ENCODE results near the gene AKNA.
A peak's percentile ranks its signal among the peaks of the same experiment; 100 is the strongest.

The AKNA gene

DNA sequence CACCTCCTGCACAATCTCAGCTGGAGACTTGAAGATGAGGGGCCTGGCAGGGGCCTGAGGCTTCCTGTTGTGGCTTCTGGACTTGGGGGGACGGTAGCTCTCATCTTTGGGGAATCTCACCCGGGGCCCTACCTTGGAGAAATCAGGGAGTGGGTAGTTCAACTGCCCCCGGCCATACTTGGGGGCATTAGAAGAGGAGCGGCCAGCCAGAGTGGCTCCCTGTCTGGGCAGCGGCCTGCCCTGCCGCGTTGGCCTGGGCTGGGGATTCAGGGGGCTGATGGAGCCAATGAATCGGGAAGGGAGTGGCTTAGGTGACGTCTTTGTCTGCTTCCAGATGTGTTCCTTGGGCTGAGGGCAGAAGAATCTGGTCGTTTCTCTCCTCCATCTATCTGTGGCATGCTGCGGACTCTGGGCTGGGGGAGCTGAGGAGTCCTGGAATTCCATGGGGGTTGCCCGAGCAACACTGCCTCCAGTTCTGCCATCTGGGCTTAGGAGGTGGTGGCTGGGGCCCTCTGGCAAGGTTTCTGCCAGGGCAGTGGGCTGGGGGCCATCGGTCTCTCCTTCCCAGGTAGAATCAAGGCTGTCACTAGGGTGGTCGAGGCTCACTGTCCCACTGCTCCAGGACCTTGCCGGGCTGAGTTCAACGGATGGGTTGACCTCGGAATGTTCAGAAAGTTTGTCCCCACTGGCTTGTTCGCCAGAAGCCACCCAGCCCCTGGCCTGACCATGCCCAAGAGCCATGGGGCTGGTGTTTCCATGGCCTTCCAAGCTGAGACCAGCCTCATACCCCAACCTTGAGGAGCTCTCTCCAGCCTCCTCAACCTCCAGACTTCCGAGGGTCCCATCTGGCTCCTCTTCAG, 11.0 kb downstream of the AKNA start:
- DNase-seq (ENCODE audit: low spot score): no peak

DNA sequence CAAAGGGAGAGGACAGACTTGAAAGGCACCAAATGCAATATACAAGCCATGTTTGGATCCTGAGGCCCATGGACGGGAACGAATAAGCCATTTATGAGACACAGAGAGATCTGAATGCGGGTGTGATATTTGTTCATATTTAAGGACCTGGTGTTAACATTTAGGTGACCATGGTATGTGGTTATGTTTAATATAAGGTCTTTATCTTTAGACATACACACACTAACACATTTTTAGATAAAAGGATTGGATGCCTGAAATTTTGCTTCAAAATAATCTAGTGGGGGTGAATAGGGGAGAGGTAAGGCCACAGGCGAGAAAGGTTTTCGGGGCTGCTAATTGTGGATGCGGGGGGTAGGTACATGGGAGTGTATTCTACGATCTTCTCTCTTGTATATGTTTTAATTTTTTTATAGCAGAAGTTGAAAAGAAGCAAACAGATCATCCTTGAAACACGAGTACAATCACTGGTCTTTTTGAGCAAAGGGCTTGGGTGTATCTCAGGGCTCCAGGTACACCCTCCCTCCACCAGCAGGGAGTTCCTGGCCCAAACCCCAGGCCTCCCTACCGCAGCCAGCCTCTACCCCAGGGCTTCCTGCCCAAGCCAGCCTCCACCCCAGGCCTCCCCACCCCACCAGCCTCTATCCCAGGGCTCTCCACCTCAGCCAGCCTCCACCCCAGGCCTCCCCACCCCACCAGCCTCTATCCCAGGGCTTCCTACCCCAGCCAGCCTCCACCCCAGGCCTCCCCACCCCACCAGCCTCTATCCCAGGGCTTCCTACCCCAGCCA, 12.2 kb downstream of the AKNA start:
- DNase-seq (ENCODE audit: low spot score): no peak

DNA sequence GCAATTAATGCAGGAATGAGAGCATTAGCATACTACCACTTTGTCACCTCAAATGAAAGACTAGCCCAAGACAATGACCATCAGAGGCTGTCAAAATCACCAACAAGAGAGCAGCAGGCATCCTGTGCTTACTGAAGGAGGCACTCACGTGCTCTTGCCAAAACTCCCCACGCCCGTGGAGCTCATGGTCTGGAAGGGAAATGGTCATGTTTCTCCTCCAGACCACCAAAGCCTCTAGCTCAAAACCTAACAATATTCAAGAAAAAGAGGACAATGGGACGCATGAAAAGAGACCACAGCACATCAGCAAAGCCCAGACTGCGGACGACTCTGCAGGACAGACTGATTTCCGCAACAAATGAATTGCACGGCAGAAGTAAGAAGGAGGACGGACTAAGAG, 12.8 kb downstream of the AKNA start:
- no peak for DNase-seq (ENCODE audit: low spot score)

GRCh38 chr9:114373960-114374730, 13.6 kb downstream of the AKNA start:
- no peak for DNase-seq (ENCODE audit: low spot score)

- DNase-seq (ENCODE audit: low spot score): peak; percentile 80
Measured at GRCh38 chr9:114372921-114373448, 14.8 kb downstream of the AKNA start.

DNA sequence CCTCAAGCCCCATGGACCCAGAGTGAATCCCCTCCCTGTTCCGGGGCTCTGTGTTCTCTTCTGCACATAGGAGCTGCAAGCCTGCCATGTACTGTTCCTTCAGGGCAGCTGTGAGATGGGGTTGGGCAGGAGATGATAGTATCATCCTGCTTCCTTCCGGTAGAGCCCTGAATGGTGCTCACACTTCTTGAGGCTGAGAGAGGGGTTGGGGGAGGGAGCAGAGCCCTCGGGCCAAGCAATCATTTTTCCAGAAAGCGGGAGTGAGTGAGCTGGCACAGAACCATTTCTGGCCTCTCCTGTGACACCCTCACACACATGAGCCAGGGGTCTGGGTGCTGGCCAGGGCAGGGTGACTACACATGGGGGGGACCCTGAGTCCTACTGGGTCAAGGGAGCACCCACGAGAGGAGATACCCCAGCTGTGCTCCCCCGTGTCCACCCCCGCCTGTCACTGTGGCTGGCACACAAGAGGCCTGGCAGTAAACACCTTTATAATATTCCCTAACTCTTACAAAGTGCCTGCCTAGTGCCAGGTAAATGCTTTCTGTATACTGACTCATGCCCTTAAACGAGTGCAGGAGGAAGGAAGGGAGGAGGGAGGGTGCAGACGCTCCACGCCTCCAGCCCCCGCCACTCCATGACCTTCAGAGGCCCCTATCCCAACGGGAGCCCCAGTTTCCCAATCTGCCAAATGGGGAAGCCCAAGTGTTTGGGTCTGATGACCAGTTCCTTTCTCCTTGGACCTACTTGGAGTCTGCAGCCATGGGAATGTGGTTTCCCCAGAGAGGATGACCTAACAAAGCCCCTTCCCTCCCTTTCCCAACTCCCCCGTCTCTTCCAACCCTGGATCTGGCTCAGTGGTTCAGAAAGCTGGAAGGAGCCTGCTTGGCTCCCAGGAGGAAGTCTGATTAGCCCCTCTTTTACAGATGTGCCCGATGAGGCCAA, 15.5 kb downstream of the AKNA start:
- no peak for DNase-seq (ENCODE audit: low spot score)

DNA sequence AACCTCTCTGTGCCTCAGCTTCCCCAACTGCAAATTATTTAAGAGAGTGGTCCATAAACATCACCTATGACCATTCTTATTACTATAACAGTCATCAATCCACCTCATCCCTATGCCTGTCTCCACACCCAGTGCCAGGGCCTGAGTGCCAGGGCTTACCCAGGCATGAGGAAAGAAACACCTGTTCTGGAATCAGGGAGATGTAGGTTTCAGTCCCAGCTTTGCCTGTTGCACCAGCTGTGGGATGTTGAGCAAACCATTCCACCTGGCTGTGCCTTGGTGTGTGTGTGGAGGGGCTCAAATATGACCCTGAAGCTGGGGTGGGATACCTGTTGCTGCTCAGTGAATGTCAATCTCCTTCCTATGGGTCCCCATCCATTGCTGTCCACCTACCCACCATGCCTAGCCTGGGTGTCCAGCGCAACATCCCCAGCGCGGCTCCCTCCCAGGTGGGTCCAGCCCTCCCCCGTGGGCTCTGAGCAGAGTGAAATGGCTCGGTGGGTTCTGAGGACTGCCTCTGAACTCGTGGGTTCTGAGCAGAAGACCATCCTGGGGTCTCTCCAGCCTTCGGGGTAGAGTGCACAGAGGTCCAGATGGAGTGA, 16.3 kb downstream of the AKNA start:
- DNase-seq (ENCODE audit: low spot score): no peak

- peak; percentile 93 for DNase-seq (ENCODE audit: low spot score)
Measured at GRCh38 chr9:114370968-114371320, 16.8 kb downstream of the AKNA start.

DNA sequence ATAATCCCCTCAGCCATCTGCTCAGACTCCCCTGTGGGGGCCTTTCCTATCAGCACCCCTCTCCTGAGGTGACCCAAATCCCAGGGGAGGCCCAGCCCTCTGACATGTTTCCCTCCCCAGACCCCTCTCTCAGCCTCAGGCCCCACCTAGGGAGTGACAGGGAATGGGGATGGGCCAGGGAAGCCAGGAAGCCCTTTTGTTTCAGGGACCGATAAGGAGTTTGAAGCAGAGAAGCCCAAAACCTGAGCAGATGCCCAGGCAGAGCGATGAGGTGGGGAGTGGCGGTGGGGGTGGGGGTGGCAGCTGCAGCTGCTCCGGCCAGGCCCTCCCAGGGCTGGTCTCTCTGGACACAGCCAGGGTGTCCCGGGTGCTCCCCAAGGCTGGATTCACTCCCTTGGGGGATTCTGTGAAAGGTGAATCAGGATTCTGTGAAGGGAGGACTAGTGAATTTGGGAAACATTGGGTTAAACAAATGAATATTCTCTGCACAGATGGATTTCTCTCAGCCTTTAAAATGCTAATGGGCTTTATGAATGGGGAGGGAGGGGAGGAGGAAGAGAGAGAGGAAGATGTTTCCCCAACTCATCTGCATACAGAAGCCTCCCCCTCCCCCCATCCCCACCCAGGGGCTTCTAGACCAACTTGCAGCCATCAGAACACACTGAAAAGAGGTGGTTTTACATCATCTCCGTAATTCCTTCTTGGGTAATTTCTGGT, 17.4 kb downstream of the AKNA start:
- DNase-seq (ENCODE audit: low spot score): peak; percentile 57

DNA sequence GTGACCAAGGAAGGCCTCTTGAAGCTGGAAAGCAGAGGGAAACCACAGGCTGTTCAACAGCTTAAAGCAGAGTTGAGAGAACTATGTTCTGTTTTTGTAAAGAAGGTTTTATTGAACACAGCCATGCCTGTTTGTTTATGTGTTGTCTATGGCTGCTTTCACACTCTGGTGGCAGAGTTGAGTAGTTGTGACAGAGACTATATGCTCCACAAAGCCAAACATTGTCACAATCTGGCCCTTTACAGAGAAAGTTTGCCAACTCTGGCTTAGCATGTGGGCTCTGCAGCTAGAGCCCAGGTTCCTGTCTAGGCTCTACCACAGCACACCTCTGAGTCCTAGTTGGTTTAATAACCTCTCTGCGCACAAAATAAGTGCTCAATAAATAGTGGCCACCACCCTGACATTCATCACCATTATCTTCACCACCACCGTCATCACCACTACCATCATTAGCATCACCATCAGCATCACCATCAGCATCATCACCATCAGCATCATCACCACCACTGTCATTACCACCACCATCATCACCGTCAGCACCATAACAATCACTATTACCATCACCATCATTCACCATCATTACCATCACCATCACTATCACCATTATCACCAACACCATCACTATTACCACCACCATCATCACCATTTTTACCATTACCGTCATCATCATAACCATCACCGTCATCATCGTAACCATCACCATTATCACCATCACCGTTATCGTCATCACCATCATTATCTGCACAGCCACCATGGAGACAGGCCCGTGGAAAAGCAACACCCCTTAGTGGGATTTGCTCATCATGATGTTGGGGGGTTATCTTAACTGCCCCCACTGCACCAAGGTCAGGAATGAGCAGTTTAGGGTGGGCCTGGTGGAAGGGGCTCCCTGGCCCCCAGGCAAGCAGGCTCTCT, 18.3 kb downstream of the AKNA start:
- DNase-seq (ENCODE audit: low spot score): no peak

GRCh38 chr9:114367772-114368569, 19.8 kb downstream of the AKNA start:
- DNase-seq (ENCODE audit: low spot score): no peak

GRCh38 chr9:114367366-114367765, 20.4 kb downstream of the AKNA start:
- DNase-seq (ENCODE audit: low spot score): no peak

- DNase-seq (ENCODE audit: low spot score): no peak
Measured at GRCh38 chr9:114366334-114367128, 21.3 kb downstream of the AKNA start.

- no peak for DNase-seq (ENCODE audit: low spot score)
Measured at GRCh38 chr9:114365194-114365593, 22.6 kb downstream of the AKNA start.

GRCh38 chr9:114364134-114365041, 23.4 kb downstream of the AKNA start:
- no peak for DNase-seq (ENCODE audit: low spot score)

DNA sequence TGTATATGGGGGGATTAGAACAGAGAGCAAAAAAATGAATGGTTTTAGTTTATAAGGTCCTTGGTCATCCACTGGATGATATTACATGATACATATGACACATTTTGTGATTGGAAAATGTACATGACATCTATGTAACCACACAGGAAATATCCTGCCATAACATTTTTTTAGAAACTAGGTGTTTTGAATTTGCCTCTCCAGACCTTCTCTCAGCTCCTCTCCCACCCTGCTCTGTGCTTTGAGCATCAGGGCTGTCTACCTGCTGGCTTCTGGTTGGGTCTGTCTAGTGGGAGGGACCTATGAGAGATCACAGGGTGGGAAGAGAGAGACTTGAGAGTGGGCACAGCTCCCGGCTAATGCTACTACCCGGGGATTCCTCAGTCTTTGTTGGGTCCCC, 24.4 kb downstream of the AKNA start:
- no peak for DNase-seq (ENCODE audit: low spot score)

Measured in Ammon's horn (tissue), 1 donor.